Measurements from ENCODE around the gene PTPRN2.

PTPRN2 gene

GRCh38 chr7:157809863-157810851 lies 777.5 kb downstream of the PTPRN2 start:
- DNase-seq = no peak

GRCh38 chr7:157809154-157809862 lies 778.3 kb downstream of the PTPRN2 start:
- no peak for DNase-seq

- DNase-seq = no peak
Observed at GRCh38 chr7:157808042-157808441, 779.6 kb downstream of the PTPRN2 start.

GRCh38 chr7:157807510-157807909 lies 780.1 kb downstream of the PTPRN2 start:
- DNase-seq = no peak

GRCh38 chr7:157806711-157807110 lies 780.9 kb downstream of the PTPRN2 start:
- DNase-seq = no peak

GRCh38 chr7:157805713-157806112 lies 781.9 kb downstream of the PTPRN2 start:
- no peak for DNase-seq

GRCh38 chr7:157803906-157804305 lies 783.7 kb downstream of the PTPRN2 start:
- DNase-seq = no peak

GRCh38 chr7:157801971-157802675 lies 785.5 kb downstream of the PTPRN2 start:
- DNase-seq = no peak

GRCh38 chr7:157801113-157801512 lies 786.5 kb downstream of the PTPRN2 start:
- no peak for DNase-seq

- no peak for DNase-seq
Observed at GRCh38 chr7:157800281-157800680, 787.3 kb downstream of the PTPRN2 start.

DNA sequence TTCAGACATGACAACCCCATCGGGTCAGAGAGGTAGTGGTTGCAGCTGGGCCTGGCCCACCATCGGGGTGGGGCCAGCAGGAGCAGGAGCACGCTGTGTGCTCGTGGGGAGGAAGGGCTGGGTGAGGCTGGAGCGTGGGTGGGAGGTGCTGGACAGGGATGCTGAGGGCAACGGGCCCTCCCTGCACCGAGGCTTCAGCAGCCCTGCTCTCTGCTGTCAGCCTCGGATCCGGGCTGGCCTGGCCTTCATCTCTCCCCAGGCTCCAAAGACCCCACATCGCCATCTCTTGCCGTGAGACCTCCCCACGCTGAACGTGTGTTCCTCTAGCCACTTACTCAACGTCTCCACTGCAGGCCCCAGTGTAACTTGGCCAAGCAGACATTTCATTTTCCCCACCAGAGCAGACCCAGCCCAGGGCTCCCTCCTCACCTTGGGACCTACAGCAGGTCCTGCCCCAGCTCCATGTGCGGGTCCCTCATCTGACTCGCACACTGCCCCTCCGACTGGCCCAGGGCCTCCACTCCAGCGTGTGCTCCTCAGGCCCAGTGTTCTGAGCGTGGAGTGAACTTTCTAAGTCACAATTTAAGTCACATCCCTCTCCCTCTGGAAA lies 788.4 kb downstream of the PTPRN2 start:
- DNase-seq = no peak

- DNase-seq = no peak
Observed at GRCh38 chr7:157797361-157797760, 790.3 kb downstream of the PTPRN2 start.

DNA sequence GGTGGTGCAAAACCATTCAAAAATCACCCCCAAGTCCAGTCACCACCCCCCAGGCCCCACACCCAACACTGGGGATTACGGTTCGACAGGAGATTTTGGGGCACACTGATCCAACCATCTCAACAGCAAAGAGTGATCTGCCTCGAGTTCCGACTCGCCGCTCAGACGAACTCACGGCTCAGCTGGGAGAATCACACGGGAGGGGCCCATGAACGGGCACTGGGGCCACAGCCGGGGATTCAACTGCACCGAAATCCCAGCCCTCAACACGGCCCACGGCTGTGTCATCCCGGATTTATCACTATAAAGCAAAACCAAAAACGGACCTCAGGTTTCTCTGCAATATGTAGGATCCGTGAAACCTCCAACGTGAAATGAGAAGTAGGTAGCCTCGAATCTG lies 790.8 kb downstream of the PTPRN2 start:
- DNase-seq = no peak

GRCh38 chr7:157795643-157796042 lies 792.0 kb downstream of the PTPRN2 start:
- no peak for DNase-seq

DNA sequence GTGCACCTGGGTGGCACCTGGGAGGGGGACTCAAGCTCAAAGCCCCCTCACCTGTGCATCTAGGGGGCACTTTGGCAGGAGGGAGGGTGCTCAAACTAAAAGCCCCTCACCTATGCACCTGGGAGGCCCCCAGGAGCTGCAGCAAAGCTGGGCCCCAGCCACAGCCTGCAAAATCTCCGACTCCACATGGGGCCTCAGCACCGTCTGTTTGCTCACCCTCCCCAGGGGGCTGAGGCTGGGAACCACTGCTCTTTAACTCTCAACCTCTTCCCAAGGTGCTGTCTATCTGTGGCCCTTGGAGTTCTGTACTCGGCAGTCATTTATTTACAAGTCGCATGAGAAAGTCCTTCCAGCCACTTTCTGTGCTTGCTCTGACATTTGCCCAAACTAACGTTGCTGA lies 792.4 kb downstream of the PTPRN2 start:
- no peak for DNase-seq

DNA sequence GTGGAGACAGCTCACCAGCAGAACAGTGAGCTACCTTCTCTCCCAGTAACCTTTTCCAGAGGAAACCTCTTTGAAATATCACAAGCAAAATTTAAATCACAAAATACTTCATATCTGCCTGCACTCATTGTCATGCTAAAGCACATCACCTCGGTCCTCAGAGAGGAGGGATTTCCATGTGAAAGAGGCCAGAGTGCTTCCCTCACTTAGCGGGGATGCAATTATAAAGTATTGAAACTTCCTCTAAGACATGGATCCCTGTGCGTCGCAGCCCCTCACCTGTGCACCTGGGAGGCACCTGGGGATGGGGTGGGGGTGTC lies 792.9 kb downstream of the PTPRN2 start:
- DNase-seq = no peak

DNA sequence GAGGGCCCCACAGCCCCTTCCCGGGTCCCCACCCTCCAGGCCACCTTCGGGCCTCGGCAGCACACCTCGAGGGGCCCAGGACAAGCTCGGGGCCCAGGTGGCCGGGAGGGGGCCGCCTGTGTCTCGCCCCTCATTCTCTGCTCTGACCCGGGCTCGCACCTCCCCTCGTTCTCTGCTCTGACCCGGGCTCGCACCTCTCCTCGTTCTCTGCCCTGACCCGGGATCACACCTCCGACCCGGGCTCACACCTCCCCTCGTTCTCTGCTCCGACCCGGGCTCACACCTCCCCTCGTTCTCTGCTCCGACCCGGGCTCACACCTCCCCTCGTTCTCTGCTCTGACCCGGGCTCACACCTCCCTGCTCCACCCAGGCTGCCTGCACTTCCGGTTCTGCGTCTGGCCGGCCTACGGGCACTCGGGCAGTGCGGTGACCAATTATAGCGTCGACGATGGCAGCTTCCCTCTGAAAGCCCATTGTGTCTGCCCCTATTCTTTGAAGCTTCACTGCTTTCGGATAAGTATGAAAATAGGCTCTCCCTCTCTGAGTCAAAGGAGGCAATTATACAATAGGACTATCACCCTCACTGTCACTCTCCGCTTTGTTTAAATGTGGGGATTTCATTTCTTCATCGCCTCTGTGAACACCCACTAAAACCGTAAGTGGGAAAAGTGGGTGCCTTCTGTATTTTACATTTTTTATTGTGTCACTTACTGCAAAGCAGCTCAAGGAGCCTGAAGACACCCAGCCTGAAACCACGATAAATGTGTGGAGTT lies 793.5 kb downstream of the PTPRN2 start:
- DNase-seq = no peak

GRCh38 chr7:157793087-157793353 lies 794.6 kb downstream of the PTPRN2 start:
- DNase-seq = no peak

DNA sequence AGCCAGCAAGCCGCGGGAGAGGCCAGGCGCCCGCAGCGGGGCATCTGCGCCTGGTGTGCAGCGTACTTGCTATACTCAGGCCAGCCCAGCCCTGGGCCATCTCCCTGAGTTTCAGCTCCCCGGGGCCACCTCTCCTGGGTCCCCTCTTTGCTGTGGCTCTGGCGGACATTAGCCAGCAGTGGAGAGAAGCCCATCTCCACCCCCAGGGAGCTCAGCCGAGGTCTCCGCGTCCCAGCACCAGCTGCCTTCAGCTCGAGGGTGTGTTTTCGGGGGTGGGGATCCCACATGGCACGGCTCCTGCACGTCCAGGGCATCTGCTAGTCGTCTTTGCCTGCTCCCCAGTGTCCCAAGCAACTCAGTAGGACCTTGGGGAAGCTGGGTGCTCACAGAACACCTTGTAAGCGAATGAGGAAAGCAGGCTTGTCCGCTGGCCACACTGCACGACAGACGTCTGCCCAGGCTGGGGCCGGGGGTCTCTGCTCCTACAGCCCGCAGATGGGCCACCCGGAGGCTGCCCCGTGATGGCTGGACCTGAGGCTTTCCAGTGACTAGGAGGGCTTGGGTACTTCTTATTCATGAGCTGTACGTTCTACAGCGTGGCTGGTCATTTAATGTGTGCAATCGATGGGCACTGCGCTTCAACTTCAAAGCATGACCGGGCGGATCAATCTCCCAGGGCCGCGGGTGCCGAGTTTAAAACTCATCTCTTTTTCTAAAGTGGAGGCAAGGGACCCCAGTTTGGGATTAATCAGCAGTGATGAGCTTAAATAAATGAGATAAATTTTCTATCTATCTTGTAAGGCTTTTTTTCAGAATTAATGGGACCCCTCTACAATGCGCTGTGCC lies 795.2 kb downstream of the PTPRN2 start:
- no peak for DNase-seq

- no peak for DNase-seq
Observed at GRCh38 chr7:157791666-157792065, 796.0 kb downstream of the PTPRN2 start.

DNA sequence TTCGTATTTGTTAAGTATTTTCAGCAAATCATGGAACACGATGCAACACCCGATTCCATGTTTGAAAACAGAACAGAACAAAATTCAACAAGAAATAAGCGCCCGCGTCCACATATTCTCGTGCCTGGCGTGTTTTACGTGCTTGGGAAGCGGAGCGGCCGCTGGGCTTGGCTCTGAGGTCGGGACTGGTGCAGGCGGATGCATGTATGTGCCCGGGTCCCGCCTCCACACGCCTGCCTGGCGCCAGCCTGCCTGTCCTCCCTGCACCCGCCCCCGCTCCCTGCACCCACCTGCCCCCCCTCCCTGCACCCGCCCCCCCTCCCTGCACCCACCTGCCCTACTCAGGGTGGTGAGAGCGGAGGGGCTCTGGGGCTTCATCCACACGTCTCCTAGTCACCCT lies 796.4 kb downstream of the PTPRN2 start:
- DNase-seq = no peak

DNA sequence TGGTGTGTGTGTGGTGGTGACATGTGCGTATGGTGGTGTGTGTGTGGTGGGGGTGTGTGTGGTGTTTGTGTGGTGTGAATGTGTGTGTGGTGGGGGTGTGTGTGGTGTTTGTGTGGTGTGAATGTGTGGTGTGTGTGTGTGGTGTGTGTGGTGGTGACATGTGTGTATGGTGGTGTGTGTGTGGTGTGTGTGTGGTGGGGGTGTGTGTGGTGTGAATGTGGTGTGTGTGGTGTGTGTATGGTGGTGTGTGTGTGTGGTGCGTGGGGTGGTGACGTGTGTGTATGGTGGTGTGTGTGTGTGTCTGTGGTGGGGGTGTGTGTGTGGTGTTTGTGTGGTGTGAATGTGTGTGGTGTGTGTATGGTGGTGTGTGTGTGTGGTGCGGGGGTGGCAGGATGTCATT lies 797.7 kb downstream of the PTPRN2 start:
- no peak for DNase-seq
